ENCODE data around the gene HLTF. TPM values are rescaled to one million over a fixed set of nuclear protein-coding genes. Genes with fewer than 3 reads are reported as not detected.
"Not testable (repeated sequence)": the region's sequence is repeated elsewhere in the genome, so short reads cannot be mapped to it uniquely, and the experiment has no call there.

HLTF gene
- total RNA-seq, 1 donor from 2014 or later: 19.6 TPM

DNA sequence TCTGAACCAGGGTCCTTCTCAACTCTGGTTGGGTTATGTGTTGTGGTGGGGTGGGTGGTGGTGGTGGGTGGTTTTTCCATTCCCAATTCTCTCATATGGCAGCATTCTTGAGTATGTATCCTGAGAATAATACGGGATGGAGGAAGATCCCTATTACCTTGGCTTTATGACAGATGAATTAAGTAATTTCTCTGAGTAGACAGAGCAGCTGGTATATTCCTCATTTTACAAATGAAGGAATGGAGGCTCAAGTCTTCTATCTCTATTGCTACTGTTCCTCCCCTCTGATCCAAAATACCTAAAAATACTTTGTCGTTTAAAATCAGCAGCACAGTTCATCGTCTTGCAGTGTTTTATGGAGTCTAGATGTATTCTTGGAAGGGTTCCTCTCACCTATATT is 84.6 kb downstream of the HLTF start:
- H3K27me3 Mint-ChIP-seq: no peaks in the 10 kb centered on the region
- intact Hi-C loops (cut with micrococcal nuclease): no loop called here
- H3K36me3 Mint-ChIP-seq (ENCODE audit: low read depth): peaks cover 31% of the 10 kb centered on the region
- H3K4me1 Mint-ChIP-seq: peaks cover 27% of the 10 kb centered on the region
- no peaks in the 10 kb centered on the region for H3K9me3 Mint-ChIP-seq
- no peak for DNase-seq
- no peak overlapping the region for H3K4me3 Mint-ChIP-seq
- H3K27ac Mint-ChIP-seq: no peak overlapping the region

DNA sequence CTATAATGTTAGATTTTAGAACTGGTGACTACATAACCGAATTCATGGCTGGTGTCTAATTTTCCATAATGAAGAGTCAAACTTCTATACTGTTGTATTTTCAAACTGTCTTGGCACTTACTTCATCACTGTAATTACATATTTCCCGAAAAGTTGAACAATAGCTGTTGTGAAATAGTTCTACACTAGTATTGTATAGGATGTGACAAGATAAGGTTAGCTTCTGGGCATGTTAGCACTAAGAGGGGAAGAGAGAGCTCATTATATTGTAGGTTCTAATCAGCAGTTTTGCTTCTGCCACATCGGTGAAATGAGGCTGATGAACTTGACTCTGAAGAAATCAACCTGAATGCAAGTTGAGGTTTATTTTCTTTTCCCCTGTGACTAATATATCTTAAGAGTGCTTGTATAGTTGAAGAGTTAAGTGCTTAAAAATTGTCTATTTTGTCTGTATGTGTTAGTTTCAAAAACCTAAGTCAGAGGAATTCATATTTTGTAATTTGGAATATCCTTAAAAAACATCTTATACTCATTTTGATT is 86.1 kb downstream of the HLTF start:
- Mint-ChIP-seq H3K4me1 (peaks cover 27% of the 10 kb centered on the region), H3K9me3 (no peaks in the 10 kb centered on the region), H3K27ac (peak overlapping the region; percentile 21), H3K36me3 (ENCODE audit: low read depth) (peaks cover 41% of the 10 kb centered on the region), H3K27me3 (no peaks in the 10 kb centered on the region), H3K4me3 (no peak overlapping the region)
- DNase-seq: no peak
- intact Hi-C loops (cut with micrococcal nuclease): no loop called here

DNA sequence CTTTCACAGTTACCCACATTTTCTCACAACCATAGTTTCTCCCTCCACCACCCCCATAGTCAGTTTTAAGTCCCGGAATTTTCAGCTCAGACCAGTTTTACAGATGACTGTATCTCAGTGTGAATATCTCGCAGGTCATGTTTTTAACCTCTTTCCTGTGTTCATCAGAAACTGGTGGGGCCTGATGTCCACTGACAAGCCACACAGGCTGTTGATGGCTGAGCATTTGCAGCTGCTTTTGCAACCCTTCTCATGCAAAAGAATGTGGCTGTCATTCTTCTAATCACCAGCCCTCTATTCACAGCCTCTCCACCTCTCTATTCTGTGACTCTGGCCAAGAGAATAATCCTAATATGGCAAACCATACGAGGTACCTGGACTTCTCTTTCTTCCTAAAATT is 86.5 kb downstream of the HLTF start:
- peaks cover 27% of the 10 kb centered on the region for H3K4me1 Mint-ChIP-seq
- H3K27me3 Mint-ChIP-seq: no peaks in the 10 kb centered on the region
- H3K27ac Mint-ChIP-seq: peak overlapping the region; percentile 21
- no peak for DNase-seq
- H3K4me3 Mint-ChIP-seq: no peak overlapping the region
- H3K36me3 Mint-ChIP-seq (ENCODE audit: low read depth): peaks cover 45% of the 10 kb centered on the region
- intact Hi-C loops (cut with micrococcal nuclease): no loop called here
- no peaks in the 10 kb centered on the region for H3K9me3 Mint-ChIP-seq

DNA sequence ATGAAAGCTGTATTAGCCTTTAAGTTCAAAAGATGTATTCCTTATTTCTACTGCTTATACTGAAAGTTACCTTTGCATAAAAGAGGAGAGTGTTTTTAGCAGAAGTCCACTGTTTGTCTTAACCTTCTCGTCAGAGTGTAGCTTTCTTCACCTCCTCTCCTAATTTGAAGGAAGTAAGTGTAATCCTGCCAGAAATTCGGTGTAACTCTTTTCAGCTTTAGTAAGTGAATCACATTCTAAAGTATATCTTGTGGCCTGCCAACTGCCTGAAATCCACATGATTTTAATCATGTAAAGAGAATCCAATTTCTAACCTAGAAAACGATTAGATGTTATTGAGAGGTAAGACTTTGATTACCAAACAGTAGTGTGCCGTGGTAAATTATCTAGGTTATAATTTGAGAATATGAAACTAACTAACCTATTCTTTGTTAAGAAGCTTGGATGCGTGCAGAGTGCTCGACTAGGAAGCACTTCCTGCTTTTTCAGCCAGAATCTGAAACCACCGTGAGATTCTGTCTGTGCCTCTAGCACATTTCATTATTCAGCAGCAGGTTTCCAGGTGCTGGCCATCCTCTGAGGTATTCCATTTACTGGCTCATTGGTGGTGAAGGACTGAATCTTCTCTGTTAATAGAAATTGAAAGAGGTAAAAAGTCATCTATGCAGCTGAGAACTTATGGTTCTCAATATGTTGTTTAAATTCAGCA is 87.5 kb downstream of the HLTF start:
- peak; percentile 71 for DNase-seq
- Mint-ChIP-seq H3K9me3 (no peaks in the 10 kb centered on the region), H3K27ac (peak overlapping the region; percentile 58), H3K27me3 (no peaks in the 10 kb centered on the region), H3K36me3 (ENCODE audit: low read depth) (peaks cover 47% of the 10 kb centered on the region), H3K4me1 (peaks cover 23% of the 10 kb centered on the region), H3K4me3 (peak overlapping the region; percentile 49)
- intact Hi-C loops (cut with micrococcal nuclease): no loop called here

DNA sequence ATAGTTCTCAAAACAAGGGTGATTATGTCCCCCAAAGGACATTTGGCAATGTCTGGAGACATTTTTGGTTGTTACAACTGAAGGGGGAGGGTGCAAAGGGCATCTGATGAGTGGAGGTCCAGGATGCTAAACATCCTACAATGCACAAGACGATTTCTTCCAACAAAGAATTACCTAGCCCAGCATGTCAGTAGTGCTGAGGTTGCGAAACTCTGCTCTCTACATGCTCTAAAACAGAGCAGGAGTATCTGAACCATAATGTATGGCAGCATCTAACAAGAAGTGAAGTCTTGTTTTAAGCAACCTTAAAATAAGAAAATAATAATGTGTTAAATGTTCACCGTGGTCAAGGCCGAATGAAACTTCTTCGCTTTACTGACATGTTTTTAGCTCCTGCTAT is 88.0 kb downstream of the HLTF start:
- peaks cover 50% of the 10 kb centered on the region for H3K36me3 Mint-ChIP-seq (ENCODE audit: low read depth)
- no peak overlapping the region for H3K4me3 Mint-ChIP-seq
- peaks cover 24% of the 10 kb centered on the region for H3K4me1 Mint-ChIP-seq
- H3K27ac Mint-ChIP-seq: no peak overlapping the region
- H3K27me3 Mint-ChIP-seq: no peaks in the 10 kb centered on the region
- intact Hi-C loops (cut with micrococcal nuclease): no loop called here
- H3K9me3 Mint-ChIP-seq: no peaks in the 10 kb centered on the region
- DNase-seq: no peak

DNA sequence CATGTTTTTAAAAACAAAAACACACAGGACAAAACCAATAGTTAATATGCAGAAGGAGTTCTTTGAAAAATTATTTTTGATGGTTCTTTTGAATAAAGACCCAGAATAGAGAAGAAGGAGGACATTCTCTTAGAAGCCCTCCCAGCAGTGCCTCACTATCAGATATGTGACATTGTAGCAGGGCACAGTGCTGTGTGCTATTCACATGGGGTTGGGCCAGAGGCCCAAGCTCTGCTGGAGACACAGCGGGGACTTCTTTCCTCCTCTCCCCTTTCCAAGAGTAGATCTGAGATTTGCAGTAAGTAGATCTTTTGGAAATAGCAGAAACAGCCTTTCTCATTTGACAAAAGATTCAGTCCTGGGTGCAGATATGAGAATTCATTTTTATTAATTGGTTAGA is 88.7 kb downstream of the HLTF start:
- intact Hi-C loops (cut with micrococcal nuclease): no loop called here
- Mint-ChIP-seq H3K9me3 (no peaks in the 10 kb centered on the region), H3K27me3 (no peaks in the 10 kb centered on the region), H3K36me3 (ENCODE audit: low read depth) (peaks cover 50% of the 10 kb centered on the region), H3K4me3 (no peak overlapping the region), H3K27ac (no peak overlapping the region), H3K4me1 (peaks cover 29% of the 10 kb centered on the region)
- DNase-seq: no peak

DNA sequence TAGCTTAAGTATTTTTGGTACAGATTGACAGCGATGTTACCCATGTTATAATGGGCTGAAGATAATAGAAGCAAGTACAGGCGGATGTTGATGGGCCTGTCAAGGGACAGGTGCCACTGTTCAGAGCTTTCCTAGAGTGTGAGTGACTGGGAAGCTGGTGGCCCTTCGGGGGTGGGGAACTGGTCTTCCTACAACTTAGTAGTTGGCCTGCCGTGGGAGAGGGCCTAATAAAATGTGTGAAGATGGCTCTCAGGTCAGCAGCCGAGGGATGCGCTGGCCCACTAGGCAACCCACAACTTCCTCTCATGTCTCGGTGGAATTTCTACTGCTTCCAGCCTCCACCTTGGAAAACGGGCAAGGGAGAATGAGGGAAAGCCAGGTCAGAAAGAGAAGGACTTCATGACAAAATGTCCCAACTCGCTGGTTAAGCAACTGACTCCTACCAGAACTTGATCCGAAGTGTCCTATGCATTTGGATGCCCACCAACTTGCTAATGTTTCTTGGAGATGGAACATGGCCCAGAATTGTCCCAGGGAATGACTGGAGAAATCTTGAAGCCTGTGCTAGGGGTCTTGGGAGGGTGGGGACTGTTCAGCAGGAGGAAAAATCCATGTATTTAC is 93.6 kb downstream of the HLTF start:
- Mint-ChIP-seq H3K36me3 (ENCODE audit: low read depth) (peaks cover 30% of the 10 kb centered on the region), H3K4me3 (peak overlapping the region; percentile 82), H3K4me1 (peaks cover 28% of the 10 kb centered on the region), H3K27me3 (no peaks in the 10 kb centered on the region), H3K9me3 (no peaks in the 10 kb centered on the region), H3K27ac (peak overlapping the region; percentile 78)
- peak; percentile 56 for DNase-seq
- intact Hi-C loops (cut with micrococcal nuclease): loop anchor here (2.0 to 5.0 kb wide), 2 partner anchors 16 to 50 kb away; no protein-coding TSS in a partner anchor

DNA sequence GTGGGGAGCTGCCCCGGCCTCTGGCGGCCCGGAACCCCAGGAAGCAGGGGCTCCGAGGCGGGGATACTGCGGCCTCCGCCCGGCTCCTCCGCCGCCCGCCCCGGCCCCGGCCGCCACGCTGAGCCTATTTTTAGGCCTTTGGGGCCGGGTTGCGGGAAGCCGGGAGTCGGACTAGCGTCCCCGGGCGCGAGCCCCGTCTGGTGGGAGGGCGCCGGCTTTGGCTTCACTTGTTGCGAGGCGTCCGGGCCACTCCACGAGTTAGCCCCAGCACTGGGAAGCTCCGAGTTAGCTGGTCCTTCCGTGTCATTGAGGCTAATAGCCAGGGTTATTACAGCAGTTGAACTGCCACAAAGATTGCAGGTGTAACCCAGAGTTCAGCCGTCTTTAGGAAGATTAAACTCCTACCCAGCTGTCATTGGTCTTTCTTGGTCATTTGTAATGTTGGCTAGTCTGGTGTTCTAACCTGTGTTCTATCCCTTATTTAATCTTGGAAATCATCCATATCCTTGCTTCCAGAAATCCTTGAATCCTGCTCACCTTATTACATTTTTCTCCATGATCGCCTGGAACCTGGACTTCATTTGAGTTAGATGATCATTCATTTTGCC is 94.2 kb downstream of the HLTF start:
- peaks cover 27% of the 10 kb centered on the region for H3K4me1 Mint-ChIP-seq
- peaks cover 29% of the 10 kb centered on the region for H3K36me3 Mint-ChIP-seq (ENCODE audit: low read depth)
- intact Hi-C loops (cut with micrococcal nuclease): loop anchor here (2.0 to 5.0 kb wide), 2 partner anchors 17 to 50 kb away; no protein-coding TSS in a partner anchor
- H3K9me3 Mint-ChIP-seq: no peaks in the 10 kb centered on the region
- H3K4me3 Mint-ChIP-seq: peak overlapping the region; percentile 82
- peak overlapping the region; percentile 87 for H3K27ac Mint-ChIP-seq
- DNase-seq: no peak
- no peaks in the 10 kb centered on the region for H3K27me3 Mint-ChIP-seq

DNA sequence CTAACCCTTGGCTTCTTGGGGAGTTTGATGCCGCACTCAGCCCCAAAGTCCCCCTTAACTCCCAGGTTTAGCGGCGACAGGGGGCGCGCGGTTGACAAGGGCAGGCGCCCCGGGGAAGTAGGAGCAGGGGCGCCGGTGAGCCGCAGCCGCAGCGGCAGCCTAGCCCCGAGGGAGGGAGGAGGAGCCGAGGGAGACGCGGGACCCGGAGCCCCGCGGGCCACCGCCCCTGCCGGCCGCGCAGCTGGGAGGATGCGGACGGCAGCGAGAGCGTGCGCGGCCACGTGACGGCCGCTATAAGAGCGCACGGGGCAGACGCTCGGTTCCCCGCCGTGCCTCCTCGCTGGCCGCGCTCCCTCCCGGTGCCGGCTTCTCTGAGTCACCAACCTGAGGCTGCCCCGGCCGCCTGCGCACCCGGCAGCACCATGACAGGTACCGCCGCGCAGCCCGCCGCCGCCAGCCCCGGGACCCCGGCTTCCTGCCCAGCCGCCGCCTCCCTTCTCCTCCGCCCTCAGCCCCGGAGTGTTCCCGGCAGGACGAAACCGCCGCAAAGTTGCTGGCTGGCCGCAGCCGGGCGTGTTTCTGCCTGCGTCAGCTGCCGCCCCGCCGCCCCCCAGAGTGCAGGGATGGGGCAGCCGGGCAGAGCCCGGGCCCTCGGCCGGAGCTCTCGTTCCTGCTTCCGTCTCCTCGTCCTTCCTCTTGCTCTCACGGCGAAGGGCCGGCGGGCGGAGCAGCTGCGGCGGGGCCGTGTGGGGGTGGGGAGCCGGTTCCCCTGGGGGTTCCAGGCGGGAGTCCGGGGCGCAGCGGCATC is 94.9 kb downstream of the HLTF start, which contains the start of gene GYG1:
GYG1 (plus strand) TSS at position 322 of the 808 bp plus-strand sequence; CDS start at position 423, 101 bp downstream.
- H3K4me3 Mint-ChIP-seq: peak within 1 kb of the TSS; percentile 82
- H3K9me3 Mint-ChIP-seq: no peaks in the 10 kb centered on the region
- peaks cover 23% of the 10 kb centered on the region for H3K36me3 Mint-ChIP-seq (ENCODE audit: low read depth)
- DNase-seq: peak; percentile 93
- H3K27me3 Mint-ChIP-seq: no peaks in the 10 kb centered on the region
- peaks cover 25% of the 10 kb centered on the region for H3K4me1 Mint-ChIP-seq
- peak within 1 kb of the TSS; percentile 87 for H3K27ac Mint-ChIP-seq
- intact Hi-C loops (cut with micrococcal nuclease): loop anchor here (1.0 to 5.0 kb wide), 4 partner anchors 17 to 138 kb away; partner anchors contain the start of genes HLTF and HPS3

DNA sequence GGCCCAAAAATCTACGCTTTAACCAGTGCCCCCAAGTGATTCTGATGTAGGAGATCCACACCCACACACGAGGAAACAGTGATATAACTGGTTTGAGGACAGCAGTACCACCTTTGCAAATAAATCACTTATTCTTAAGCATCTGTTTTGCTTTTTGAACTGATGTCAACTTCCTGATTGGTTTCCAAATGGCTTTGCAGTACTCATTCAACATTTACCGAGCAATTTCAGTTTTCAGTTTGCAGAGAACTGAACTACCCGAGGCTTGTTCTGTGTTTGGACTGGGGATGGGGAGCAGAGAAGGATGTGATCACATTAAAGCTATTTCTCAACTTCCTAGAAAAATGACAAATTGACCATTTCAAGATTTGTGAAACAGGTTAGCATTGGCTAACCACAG is 96.1 kb downstream of the HLTF start:
- Mint-ChIP-seq H3K36me3 (ENCODE audit: low read depth) (peaks cover 11% of the 10 kb centered on the region), H3K4me3 (peak overlapping the region; percentile 82), H3K27me3 (peaks cover 3% of the 10 kb centered on the region), H3K4me1 (peaks cover 25% of the 10 kb centered on the region), H3K9me3 (no peaks in the 10 kb centered on the region), H3K27ac (peak overlapping the region; percentile 73)
- intact Hi-C loops (cut with micrococcal nuclease): loop anchor here (5.0 kb wide), 1 partner anchor 52 kb away; no protein-coding TSS in a partner anchor
- no peak for DNase-seq

DNA sequence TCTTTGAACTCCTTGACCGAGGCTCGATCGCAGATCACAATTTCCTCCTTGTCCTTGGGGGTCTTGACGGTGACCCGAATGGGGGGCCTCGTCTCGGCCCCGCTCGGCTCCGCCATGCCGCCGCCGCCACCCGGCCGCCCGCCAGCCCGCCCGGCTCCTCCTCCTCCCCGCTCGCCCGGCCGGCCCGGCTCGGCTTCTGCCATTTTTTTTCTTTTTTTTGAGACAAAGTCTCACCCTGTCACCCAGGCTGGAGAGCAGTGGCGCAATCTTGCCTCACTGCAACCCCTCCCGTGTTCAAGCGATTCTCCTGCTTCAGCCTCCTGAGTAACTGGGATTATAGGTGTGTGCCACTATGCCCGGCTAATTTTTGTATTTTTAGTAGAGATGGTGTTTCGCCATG is 98.8 kb downstream of the HLTF start:
- DNase-seq; H3K4me3 Mint-ChIP-seq; H3K27me3 Mint-ChIP-seq; H3K27ac Mint-ChIP-seq; intact Hi-C loops (cut with micrococcal nuclease); H3K9me3 Mint-ChIP-seq; H3K36me3 Mint-ChIP-seq (ENCODE audit: low read depth): not testable (repeated sequence)
- peaks cover 15% of the 10 kb centered on the region for H3K4me1 Mint-ChIP-seq

DNA sequence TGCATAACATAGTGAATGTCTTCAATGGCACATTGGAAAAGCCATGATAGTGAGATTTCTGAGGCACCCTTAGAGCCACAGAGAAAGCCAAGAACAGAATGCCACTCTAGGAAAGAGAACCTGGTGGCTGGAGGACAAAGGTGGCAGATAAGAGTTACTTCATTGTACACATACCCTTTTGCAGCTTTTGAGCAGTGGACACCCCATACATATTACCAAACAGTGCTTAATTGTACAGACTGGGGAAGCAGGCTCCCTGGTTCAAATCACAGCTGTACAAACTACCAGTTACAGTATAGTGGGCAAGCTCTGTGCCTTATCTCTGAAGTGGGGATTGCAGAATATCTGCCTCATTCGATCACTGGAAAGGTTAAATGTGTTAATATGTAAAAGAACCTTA is 105.1 kb downstream of the HLTF start:
- no peaks in the 10 kb centered on the region for H3K4me1 Mint-ChIP-seq
- intact Hi-C loops (cut with micrococcal nuclease): no loop called here

More for the DNA sequence above, 105.1 kb downstream of the HLTF start:
- H3K4me3 Mint-ChIP-seq: no peak overlapping the region
- peaks cover 8% of the 10 kb centered on the region for H3K9me3 Mint-ChIP-seq
- no peak overlapping the region for H3K27ac Mint-ChIP-seq
- H3K36me3 Mint-ChIP-seq (ENCODE audit: low read depth): no peaks in the 10 kb centered on the region
- DNase-seq: no peak
- H3K27me3 Mint-ChIP-seq: peaks cover 41% of the 10 kb centered on the region
